Measurements from ENCODE around the gene MYLK2. TPM values are rescaled to one million over a fixed set of nuclear protein-coding genes. Genes with fewer than 3 reads are reported as not detected.
A peak's percentile ranks its signal among the peaks of the same experiment; 100 is the strongest.

MYLK2 gene
- total RNA-seq, 1 donor from 2014 or later, result not detected

DNA sequence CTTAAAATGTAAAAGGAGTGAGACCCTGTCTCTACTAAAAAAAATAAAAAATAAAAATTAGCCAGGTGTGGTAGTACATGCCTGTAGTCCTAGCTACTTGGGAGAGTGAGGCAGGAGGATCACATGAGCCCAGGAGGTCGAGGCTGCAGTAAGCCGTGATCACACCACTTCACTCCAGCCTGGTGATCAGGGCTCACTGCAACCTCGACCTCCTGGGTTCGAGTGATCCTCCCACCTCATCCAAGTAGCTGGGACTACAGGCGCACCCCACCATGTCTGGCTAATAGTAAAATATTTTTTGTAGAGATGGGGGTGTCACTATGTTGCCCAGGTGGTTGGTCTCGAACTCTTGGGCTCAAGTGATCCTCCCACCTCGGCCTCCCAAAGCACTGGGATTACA is 34.3 kb downstream of the MYLK2 start:
- intact Hi-C loops (cut with DNase I), result loop anchor here (10.0 kb wide), 1 partner anchor 171 kb away; no protein-coding TSS in a partner anchor
- Histone ChIP-seq H3K27ac (no peak overlapping the region), H3K27me3 (peaks cover 41% of the 10 kb centered on the region), H3K36me3 (no peaks in the 10 kb centered on the region), H3K4me3 (no peak overlapping the region), H3K4me1 (no peaks in the 10 kb centered on the region), H3K9me3 (no peaks in the 10 kb centered on the region)
- ATAC-seq, result no peak
- no peak for DNase-seq
- TF ChIP-seq, protein P1, sequence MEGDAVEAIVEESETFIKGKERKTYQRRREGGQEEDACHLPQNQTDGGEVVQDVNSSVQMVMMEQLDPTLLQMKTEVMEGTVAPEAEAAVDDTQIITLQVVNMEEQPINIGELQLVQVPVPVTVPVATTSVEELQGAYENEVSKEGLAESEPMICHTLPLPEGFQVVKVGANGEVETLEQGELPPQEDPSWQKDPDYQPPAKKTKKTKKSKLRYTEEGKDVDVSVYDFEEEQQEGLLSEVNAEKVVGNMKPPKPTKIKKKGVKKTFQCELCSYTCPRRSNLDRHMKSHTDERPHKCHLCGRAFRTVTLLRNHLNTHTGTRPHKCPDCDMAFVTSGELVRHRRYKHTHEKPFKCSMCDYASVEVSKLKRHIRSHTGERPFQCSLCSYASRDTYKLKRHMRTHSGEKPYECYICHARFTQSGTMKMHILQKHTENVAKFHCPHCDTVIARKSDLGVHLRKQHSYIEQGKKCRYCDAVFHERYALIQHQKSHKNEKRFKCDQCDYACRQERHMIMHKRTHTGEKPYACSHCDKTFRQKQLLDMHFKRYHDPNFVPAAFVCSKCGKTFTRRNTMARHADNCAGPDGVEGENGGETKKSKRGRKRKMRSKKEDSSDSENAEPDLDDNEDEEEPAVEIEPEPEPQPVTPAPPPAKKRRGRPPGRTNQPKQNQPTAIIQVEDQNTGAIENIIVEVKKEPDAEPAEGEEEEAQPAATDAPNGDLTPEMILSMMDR (IDR thresholded peaks at IDR 0.05), result no peak

DNA sequence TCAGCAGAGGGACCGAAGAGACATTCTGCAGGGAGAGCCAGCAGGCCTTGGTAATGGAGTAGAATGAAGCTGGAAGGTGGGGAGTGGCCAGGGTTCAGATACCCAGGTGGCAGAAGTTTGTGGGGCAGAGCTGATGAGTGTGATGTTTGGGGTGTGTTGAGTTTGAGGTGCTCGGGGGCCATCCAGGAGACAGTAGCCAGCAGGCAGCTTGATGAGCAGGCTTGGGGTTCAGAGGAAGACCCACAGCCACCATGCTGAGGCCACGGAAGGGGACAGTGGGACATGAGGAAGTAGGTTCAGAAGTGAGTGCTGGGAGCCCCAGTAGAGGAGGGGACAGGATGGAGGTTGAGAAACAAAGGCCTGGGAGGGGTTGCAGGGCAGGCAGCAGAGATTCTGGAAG is 37.4 kb downstream of the MYLK2 start:
- Histone ChIP-seq H3K27ac (no peak overlapping the region), H3K4me3 (no peak overlapping the region), H3K9me3 (no peaks in the 10 kb centered on the region), H3K27me3 (peaks cover 43% of the 10 kb centered on the region), H3K4me1 (peaks cover 11% of the 10 kb centered on the region), H3K36me3 (no peaks in the 10 kb centered on the region)
- intact Hi-C loops (cut with DNase I), result loop anchor here (10.0 kb wide), 1 partner anchor 168 kb away; no protein-coding TSS in a partner anchor
- TF ChIP-seq, protein P1 (IDR thresholded peaks at IDR 0.05), result no peak
- peak; percentile 28 for DNase-seq
- ATAC-seq, result no peak

DNA sequence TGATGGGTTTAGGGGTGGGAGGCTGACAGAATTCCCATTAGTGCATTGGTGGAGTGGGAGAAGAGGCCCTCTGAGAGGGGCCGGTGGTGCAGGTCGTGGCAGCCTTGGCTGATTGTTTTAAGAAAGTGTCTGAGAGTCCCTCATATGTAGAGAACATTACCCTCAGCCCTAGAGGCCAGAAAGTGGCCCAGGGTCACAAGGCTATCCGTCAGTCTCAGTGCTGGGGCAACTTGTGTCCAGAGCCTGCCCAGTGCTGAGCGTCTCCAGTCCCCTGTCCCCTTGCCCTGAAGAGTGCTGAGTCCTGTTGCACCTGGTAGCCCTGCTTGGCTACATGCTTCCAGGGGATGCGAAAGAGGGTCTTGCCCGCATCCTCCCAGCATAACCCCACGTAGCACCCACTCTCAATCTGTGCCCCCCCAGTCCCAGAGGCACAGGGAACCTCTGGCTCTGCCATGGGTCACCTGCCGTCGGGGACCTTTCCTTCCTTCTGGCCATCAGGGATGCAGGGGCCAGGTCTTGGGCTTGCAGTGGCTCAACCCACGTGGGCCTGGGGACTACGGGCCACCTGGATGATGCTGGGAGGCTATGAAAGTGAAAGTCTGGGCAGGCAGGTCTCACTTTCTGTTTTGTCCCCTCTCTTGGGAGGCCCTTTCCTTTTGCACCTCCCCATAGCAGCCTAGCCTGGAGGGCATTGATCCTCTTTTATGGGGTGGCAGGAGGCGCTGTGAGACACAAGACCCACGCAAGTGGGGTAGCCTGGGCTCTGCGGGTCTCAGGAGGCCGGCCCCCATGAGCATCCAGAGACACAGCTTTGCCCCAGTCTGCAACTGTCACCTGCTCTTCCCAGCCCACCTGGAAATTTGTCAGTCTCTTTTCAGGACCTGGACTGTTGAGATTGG is 39.0 kb downstream of the MYLK2 start:
- H3K27ac ChIP-seq, result no peak overlapping the region
- ATAC-seq, result no peak
- H3K4me3 ChIP-seq, result no peak overlapping the region
- peaks cover 40% of the 10 kb centered on the region for H3K27me3 ChIP-seq
- peak; percentile 28 for DNase-seq
- peaks cover 11% of the 10 kb centered on the region for H3K4me1 ChIP-seq
- H3K36me3 ChIP-seq, result no peaks in the 10 kb centered on the region
- intact Hi-C loops (cut with DNase I), result loop anchor here (10.0 kb wide), 1 partner anchor 167 kb away; no protein-coding TSS in a partner anchor
- TF ChIP-seq, protein P1 (IDR thresholded peaks at IDR 0.05), result no peak
- no peaks in the 10 kb centered on the region for H3K9me3 ChIP-seq

DNA sequence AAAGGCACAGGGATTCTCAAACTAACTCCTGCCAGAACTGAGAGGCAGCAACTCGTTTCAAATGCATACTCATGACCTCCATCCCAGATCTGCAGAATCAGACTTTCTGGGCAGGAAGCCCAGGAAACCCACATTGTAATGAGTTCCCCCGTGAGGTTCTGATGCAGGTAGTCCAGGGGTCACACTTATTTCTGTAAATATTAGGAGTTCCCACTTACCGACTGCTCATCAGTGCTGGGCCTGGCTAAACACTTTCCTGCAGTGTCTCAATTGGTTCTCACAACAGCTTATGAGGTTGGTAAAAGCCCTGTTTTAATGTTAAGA is 39.6 kb downstream of the MYLK2 start:
- H3K4me3 ChIP-seq, result no peak overlapping the region
- no peaks in the 10 kb centered on the region for H3K9me3 ChIP-seq
- no peak overlapping the region for H3K27ac ChIP-seq
- peaks cover 11% of the 10 kb centered on the region for H3K4me1 ChIP-seq
- intact Hi-C loops (cut with DNase I), result loop anchor here (10.0 kb wide), 1 partner anchor 166 kb away; no protein-coding TSS in a partner anchor
- no peaks in the 10 kb centered on the region for H3K36me3 ChIP-seq
- H3K27me3 ChIP-seq, result peaks cover 40% of the 10 kb centered on the region
- TF ChIP-seq, protein P1 (IDR thresholded peaks at IDR 0.05), result no peak
- DNase-seq (no peak), ATAC-seq (no peak)

DNA sequence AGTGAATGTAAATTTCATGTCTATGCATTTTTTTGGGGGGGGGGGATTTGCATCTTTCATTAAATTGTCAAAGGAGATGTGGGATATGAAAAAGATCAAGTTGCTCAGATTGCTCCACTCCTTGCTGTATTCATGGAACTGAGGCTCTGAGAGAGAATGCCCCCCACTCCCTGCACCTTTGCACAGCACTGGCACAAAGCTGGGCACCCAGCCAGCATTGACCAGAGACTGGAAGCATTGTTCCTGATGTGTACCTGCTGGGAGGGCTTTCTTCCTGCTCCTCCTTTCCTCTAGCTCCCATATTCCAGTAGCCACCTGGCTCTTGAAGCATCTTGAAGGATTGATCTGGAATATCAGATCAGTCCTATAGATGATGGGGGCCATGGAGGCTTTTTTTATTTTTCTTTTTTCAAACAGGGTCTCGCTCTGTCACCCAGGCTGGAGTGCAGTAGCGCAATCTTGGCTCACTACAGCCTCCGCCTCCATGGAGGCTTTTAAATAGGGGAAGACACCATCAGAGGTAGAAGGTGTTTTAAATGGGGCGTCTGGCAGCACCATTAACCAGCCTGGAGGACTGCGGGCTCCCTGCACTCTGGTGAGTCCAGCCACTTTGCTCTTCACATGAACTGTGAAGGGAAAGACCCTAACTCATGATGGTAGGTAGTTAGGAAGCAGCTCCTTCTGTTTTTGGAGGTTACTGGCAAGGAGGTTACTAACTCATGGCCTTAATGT is 40.3 kb downstream of the MYLK2 start:
- DNase-seq (no peak), ATAC-seq (no peak)
- Histone ChIP-seq H3K36me3 (no peaks in the 10 kb centered on the region), H3K9me3 (no peaks in the 10 kb centered on the region), H3K4me1 (peaks cover 11% of the 10 kb centered on the region), H3K27me3 (peaks cover 40% of the 10 kb centered on the region), H3K4me3 (no peak overlapping the region), H3K27ac (no peak overlapping the region)
- intact Hi-C loops (cut with DNase I), result loop anchor here (10.0 kb wide), 1 partner anchor 165 kb away; no protein-coding TSS in a partner anchor
- TF ChIP-seq, protein P1 (IDR thresholded peaks at IDR 0.05), result no peak
